Gastrocnemius medialis (tissue), 4 donors: Measurements from ENCODE around the gene ASPM.

Experiments used
- CTCF ChIP-seq, 5 experiments: fragments of 450-650 bp in 3 of 5; fragments of 200-600 bp in 2 of 5; sonication (generic) in 2 of 5; IDR thresholded peaks in 4 of 5; conservative IDR thresholded peaks in 1 of 5; 1 replicate in 4 of 5; 2 replicates in 1 of 5; pipeline ENCODE4 v1.5.1; 2016 to 2019; ENCODE audit warnings: antibody characterized with exemption in 5 of 5, mild to moderate bottlenecking in 3 of 5, moderate library complexity in 3 of 5
- POLR2A ChIP-seq, 2 donors: fragments of 450-650 bp; IDR thresholded peaks; one replicate each; pipeline ENCODE4 v1.6.1; 2017; ENCODE audit warnings: antibody characterized with exemption in 2 of 2, mild to moderate bottlenecking in 2 of 2, moderate library complexity in 2 of 2

GRCh38 chr1:197100677-197101076 lies 45.8 kb downstream of the ASPM start:
- TF ChIP-seq POLR2A (IDR thresholded peaks at IDR 0.05) = no peak
- no peak for TF ChIP-seq CTCF (IDR thresholded peaks at IDR 0.05 in 4 of 5, conservative IDR thresholded peaks at IDR 0.05 in 1 of 5)
